T47D (cell line): ENCODE data around the gene NOL7.

Source experiments
- DNase-seq, 2 experiments: peaks; one replicate each; pipeline versions ENCODE4 v3.0.0 to v3.0.0-alpha.2; 2011 to 2012; ENCODE audit warnings: low read depth in 1 of 2, low spot score in 1 of 2
- JUND ChIP-seq: IDR thresholded peaks from 2 replicates; pipeline ENCODE4 v1.6.1; 2012; ENCODE audit warnings: low read depth
- in situ Hi-C: cut with HindIII; loops from 2 replicates; pipeline ENCODE4 v1.10.0; 2016; ENCODE audit warnings: low sequenced_read_pairs, low pct_unique_long_range_greater_than_20kb

The NOL7 gene

DNA sequence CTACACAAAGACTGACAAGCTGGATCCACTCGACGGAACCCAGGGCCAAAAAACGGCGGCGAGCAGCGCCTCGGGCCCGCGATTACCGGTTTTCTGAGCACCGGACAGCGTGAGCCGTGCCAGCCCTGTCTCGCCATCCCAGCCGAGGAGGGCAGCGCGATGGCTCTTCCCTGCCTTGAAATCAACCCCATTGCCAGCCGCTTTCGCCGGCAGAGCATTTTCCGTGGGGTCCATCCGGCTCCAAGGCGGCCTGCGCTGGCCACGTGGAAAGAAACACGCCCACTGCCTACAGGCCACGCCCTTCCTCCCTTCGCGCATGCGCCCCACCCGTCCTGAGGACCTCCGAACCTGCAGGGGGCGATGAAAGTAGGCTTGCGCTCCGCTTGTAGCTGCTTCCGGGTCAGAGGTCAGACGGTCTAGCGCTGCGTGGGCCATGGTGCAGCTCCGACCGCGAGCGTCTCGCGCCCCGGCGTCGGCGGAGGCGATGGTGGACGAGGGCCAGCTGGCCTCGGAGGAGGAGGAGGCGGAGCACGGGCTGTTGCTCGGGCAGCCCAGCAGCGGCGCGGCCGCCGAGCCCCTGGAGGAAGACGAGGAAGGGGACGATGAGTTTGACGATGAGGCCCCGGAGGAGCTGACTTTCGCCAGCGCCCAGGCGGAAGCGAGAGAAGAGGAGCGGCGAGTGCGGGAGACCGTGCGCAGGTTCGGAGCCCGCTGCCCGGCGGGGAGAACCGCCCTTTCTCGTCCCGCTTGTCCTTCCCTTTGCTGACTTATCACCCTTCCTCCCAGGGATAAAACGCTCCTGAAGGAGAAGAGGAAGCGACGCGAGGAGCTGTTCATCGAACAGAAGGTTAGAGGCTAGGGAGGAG lies at the start of gene NOL7:
NOL7 (plus strand) TSS at position 410 of the 866 bp plus-strand sequence; CDS start at position 434, 24 bp downstream.
- in situ Hi-C loops: no loop called here

DNA sequence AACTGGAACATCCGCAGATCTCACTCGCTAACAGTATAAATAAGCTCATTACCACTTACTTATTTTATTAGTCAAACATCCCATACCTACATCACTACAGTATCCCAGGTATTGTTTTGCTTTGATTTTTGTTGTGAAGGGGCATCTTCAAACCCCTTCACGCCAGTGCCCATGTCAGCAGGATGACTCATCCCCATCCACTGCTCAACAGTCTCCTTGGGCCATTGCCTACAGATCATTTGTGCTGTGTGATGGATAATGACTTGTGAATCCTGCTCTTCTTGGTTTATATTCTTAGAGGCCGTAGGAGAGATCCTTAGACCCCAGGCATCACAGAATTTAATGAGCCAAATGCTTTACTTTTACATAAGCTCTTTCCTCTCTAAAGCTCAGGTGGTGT lies 49.2 kb upstream of the NOL7 start:
- no peak for TF ChIP-seq JUND
- in situ Hi-C loops: no loop called here
- DNase-seq: no peak

More for the DNA sequence above, at the start of gene NOL7:
- TF ChIP-seq JUND: no peak
- peak; percentile 88 to 98 for DNase-seq

DNA sequence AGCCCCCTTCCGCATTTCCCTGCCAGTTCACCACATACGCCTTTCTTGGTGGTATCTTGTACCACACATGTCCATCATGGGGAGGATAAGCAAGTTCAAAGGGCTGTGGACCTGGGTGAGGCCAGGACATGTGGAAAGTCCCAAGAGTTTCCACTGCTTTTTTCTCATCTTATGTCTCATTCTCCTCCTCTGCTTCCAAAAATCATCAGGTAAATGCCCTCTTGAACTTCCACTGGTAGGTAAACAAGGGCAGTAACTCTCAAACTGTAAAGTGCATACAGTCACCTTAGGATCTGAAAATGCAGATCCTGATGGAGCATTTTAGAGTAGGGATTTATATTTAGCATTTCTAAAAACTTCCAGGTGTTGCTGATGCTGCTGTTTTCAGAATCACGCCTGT lies 48.6 kb upstream of the NOL7 start:
- TF ChIP-seq JUND: no peak
- in situ Hi-C loops: no loop called here
- DNase-seq: no peak

DNA sequence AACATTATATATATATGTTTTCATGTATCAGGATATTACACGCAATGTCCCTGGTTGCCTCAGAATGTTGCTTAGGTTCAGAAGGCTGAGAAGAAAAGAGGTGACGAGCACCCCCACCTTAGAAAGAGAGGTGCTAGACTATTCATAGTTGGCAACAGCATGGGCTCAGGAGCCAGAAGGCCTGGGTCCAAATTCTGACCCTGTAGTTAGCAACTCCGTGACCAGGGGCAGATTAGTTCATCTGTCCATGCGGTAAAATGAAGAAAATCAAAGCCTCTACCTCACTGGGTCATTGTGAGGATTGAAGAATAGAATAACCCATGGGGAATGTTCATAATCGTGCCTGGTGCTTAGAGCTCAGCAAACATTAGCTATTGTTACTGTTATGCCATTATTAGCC lies 46.2 kb upstream of the NOL7 start:
- no peak for DNase-seq
- in situ Hi-C loops: no loop called here
- TF ChIP-seq JUND: no peak

DNA sequence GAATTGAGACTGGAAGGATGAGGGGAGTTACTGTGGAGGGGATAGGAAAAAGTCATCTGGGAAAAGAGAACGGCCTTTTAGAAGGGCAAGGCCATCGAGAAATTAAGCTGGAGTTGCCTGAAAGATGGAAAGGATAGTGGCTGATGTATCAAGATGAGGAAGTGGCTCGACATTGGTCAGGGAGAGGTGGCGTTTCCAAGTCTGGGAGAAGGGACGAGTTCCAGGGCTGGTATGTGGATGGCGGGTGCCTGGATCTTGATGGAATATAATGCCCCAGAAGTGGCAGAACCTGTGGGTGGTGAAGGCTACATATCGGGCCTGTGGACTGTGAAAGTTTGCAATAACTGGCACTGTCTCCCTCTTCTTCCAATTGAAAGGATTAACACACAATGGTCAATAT lies 42.9 kb upstream of the NOL7 start:
- no peak for DNase-seq
- no peak for TF ChIP-seq JUND
- in situ Hi-C loops: no loop called here

DNA sequence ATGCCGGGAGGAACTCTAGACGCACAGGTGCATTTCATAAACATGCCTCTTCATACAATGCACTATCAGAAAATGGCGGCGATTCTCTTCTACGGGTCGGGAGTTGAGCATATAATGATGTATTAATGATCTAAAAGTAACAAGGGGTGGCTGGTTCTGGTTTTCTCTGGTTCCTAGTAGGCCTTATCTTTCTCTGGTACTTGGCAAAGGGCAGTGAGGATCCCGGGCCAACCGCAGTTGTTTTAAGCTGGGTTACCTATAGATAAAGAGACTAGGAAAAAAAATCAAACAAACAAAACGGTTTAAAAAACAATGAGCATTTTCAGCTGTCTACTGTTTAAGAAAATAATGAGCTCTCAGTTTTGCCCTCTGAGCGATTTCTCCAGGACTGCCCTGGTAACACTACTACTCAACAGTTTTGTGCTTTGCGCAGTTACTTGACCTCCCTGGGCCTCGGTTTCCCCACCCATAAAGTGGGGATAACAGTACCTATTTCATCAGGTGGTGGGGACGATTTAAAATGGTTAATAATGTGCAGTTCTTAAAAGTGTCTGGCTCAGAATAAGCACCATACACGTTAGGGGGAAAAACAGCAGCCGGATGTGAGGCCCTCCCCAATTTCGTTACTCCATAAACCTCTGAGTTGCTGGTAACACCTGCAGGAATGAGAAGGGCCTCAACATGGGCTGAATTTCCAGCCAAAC lies 42.0 kb upstream of the NOL7 start:
- no peak for TF ChIP-seq JUND
- in situ Hi-C loops: no loop called here
- DNase-seq: no peak

DNA sequence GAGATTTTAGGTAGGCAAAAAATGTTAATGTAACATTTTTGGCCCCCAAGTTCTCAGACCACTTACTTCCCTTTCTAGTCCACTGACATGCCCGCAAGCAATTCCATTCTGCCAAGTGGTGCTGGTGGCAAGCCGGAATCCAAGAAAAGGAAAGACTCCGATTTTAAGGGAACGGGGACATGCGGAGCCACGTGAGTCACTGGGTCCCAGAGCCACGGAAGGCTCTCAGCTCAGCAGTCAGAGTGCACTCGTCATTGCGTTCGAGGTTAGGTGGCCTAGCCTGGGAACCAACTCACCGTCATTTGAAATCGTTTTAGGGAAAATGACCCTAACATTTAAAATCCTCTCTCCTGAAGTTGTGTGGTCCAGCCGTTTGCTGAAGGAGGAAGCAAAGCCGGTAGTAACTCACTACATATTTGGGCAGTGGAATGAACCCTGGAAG lies 41.4 kb upstream of the NOL7 start:
- peak; percentile 26 to 48 for DNase-seq
- no peak for TF ChIP-seq JUND
- in situ Hi-C loops: no loop called here

DNA sequence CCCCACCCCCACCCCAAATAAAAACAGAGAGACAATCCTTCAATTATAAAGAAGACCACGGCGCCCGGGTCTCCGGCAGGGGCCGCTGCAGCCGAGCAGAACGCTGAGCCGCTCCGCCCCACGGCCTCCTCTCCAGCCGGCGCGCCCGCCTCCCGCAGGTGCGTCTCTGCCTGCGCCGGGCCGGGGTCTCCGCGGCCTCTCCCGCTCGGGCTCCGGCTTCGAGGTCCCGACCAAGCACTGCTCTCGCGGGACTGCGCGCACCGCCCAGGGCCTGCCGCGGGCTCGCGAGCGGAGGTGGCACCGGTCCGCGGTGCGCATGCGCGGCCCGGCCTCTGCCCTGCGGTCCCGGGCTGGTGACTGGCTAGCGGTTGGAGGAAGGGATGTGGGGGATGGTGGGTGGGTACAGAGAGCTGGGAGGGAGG lies 41.0 kb upstream of the NOL7 start:
- DNase-seq: peak; percentile 96 to 97
- TF ChIP-seq JUND: no peak
- in situ Hi-C loops: no loop called here

DNA sequence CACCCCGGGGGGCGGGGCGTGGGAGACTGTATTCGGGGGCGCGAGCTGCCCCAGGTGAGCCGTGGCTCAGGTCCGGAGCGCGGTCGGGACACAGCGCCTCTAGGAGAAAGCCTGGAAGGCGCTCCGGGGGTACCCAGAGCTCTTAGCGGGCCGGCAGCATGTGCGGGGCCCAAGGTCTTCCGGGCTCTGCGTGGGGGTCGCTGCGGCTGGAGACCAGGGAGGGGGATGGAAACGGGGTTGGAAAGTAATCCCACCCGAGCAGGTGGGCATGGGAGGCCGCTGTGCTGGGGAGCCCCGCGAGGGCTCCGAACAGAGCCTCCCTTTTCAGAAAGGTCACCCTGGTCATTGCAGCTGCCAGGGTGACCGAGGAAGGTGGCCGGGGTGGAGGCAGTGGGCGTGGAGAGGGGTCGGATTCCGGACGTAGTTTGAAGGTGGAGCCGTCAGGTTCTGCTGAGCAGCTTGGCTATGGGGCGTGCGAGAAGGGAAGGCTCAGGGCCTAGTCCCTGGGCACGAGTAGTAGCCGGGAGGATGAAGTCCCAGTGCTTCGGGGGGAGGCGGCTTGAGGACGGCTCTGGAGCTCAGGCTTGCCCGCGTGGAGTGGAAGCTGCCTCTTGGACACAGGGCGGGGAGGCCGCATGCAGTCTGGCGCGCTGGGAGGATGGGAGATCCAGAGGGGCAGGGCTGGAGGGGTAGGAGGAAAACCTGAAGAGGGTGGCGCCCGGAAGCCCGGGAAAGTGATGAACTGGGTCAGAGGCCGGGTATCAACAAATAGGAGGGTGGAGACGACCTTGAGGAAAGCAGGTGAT lies 40.4 kb upstream of the NOL7 start, which contains the start of gene SIRT5:
SIRT5 (plus strand) TSS at position 31 of the 806 bp plus-strand sequence. CDS start 9,510 bp downstream, outside the sequence.
- peak; percentile 66 to 91 for DNase-seq
- TF ChIP-seq JUND: no peak
- in situ Hi-C loops: no loop called here

DNA sequence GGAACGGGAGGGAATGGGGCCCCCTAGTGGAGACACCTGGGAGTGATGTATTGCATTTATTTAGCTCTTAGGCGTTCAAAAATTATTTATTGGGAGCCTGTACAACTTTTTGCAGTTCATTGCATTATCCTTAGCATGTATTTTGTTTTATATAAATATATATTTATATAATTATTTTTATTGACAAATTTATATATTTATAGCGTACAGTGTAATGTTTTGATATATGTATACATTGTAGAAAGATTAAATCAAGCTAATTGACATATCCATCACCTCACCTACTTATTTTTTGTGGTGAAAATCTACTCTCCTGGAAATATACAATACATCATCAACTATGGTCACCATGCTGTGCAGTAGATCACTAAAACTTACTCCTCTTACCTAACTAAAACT lies 39.8 kb upstream of the NOL7 start:
- in situ Hi-C loops: no loop called here
- TF ChIP-seq JUND: no peak
- no peak for DNase-seq

DNA sequence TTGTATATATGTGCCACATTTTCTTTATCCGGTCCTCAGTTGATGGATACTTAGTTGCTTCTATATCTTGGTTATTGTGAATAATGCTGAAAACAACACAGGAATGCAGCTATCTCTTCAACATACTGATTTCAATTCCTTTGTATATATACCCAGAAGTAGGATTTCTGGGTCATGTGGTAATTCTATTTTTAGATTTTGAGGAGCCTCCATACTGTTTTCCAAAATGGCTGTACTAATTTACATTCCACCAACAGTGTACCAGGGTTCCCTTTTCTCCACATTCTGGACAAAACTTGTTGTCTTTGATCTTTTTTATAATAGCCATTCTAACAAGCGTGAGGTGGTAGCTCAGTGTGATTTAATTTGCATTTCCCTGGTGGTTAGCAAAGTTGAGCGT lies 39.1 kb upstream of the NOL7 start:
- TF ChIP-seq JUND: no peak
- DNase-seq: no peak
- in situ Hi-C loops: no loop called here

DNA sequence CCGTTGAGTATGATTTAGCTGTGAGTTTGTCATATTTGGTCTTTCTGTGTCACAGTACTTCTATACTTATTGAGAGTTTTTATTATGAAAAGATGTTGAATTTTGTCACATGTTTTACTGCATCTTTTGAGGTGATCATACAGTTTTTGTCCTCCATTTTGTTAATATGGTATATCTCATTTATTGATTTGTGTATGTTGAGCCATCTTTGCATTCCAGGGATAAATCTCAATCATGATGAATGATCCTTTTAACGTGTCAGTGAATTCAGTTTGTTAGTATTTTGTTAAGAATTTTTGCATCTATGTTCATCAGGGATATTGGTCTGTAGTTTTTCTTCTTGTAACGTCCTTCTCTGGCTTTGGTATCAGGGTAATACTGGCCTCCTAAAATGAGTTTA lies 37.2 kb upstream of the NOL7 start:
- in situ Hi-C loops: no loop called here
- DNase-seq: no peak
- no peak for TF ChIP-seq JUND
